Endothelial cell of umbilical vein (primary cell): Measurements from ENCODE around the gene CCDC197. TPM values are rescaled to one million over a fixed set of nuclear protein-coding genes. Genes with fewer than 3 reads are reported as not detected.

Source experiments
- BruUV-seq: library from RNA; stranded (reverse); fragments of 400-500 nt; replicated peaks from 2 replicates; lab custom pipeline; 2021; lab: Mats Ljungman, UMichigan
- CTCF ChIA-PET: fragments of 300-600, 350-600 bp; sonication (Branson Sonifier 250); formaldehyde crosslinking; loops from one replicate; lab custom pipeline; 2021; ENCODE audit warnings: antibody characterized with exemption, inconsistent platforms; lab: Charles Lee
- POLR2A ChIA-PET: fragments of 300-600, 350-600 bp; sonication (Branson Sonifier 250); formaldehyde crosslinking; loops from one replicate; lab custom pipeline; 2021; ENCODE audit warnings: antibody characterized with exemption, inconsistent platforms; lab: Charles Lee
- DNase-seq: peaks from one replicate; pipeline ENCODE4 v3.0.0-alpha.2; 2011; ENCODE audit warnings: low read depth, low spot score
- FAIRE-seq: peaks from 2 replicates; lab custom pipeline; 2011; peaks lifted over from hg19 to GRCh38; lab: Jason Lieb, UNC
- H2AFZ ChIP-seq: 2 replicates; pipeline ENCODE4 v1.6.0; 2012; ENCODE audit warnings: low read depth, low read length, control low read depth, inconsistent platforms
- H3K27ac ChIP-seq: 2 replicates; pipeline ENCODE4 v1.5.1; 2011; ENCODE audit warnings: low read depth, mild to moderate bottlenecking, control low read depth, low read length, moderate library complexity; ENCODE audit not compliant: insufficient read depth
- H3K27me3 ChIP-seq, 2 experiments: 2 replicates each; pipeline versions ENCODE4 v1.6.0 to v1.6.1; 2011; ENCODE audit warnings: low read length in 2 of 2, mixed read lengths in 1 of 2; ENCODE audit not compliant: control insufficient read depth in 2 of 2, insufficient read depth in 2 of 2
- H3K36me3 ChIP-seq, 2 experiments: 2 replicates in 1 of 2; 3 replicates in 1 of 2; pipeline ENCODE4 v1.5.1; 2011; ENCODE audit warnings: low read length in 2 of 2, mild to moderate bottlenecking in 1 of 2, moderate library complexity in 1 of 2; ENCODE audit not compliant: control insufficient read depth in 2 of 2, insufficient read depth in 2 of 2; ENCODE audit errors: extremely low read depth in 1 of 2
- H3K4me1 ChIP-seq: 3 replicates; pipeline ENCODE4 v1.5.1; 2011; ENCODE audit warnings: mild to moderate bottlenecking, low read length; ENCODE audit not compliant: control insufficient read depth, insufficient read depth; ENCODE audit errors: extremely low read depth
- H3K4me2 ChIP-seq: 2 replicates; pipeline ENCODE4 v1.6.1; 2011; ENCODE audit warnings: low read length, control low read depth, mixed read lengths; ENCODE audit not compliant: insufficient read depth
- H3K4me3 ChIP-seq, 3 experiments: fragments of 200-600 bp in 1 of 3; sonication (generic), shearing (Covaris generic) in 1 of 3; replicated peaks in 1 of 3; 2 replicates each; pipeline ENCODE4 v1.5.1; 2011 to 2016; ENCODE audit warnings: control low read depth in 3 of 3, low read length in 3 of 3, mild to moderate bottlenecking in 2 of 3, inconsistent platforms in 1 of 3, low read depth in 1 of 3, moderate library complexity in 1 of 3; ENCODE audit not compliant: insufficient read depth in 1 of 3
- H3K79me2 ChIP-seq: 2 replicates; pipeline ENCODE4 v1.6.0; 2012; ENCODE audit warnings: low read length, inconsistent platforms; ENCODE audit not compliant: control insufficient read depth, insufficient read depth
- H3K9ac ChIP-seq: replicated peaks from 2 replicates; pipeline ENCODE3; 2011; ENCODE audit warnings: low read length, control low read depth; ENCODE audit not compliant: insufficient read depth; ENCODE audit errors: extremely low read depth
- H3K9me1 ChIP-seq: replicated peaks from 3 replicates; pipeline ENCODE4 v1.6.0; 2011; ENCODE audit warnings: mild to moderate bottlenecking, low read length; ENCODE audit not compliant: control insufficient read depth, insufficient read depth; ENCODE audit errors: extremely low read depth
- H3K9me3 ChIP-seq: replicated peaks from 2 replicates; pipeline ENCODE4 v1.5.1; 2012; ENCODE audit warnings: low read length, inconsistent platforms; ENCODE audit not compliant: control insufficient read depth, insufficient read depth
- H4K20me1 ChIP-seq: replicated peaks from 2 replicates; pipeline ENCODE3; 2011; ENCODE audit warnings: mild to moderate bottlenecking, low read length; ENCODE audit not compliant: control insufficient read depth, insufficient read depth; ENCODE audit errors: extremely low read depth
- EZH2 ChIP-seq: IDR thresholded peaks from 2 replicates; pipeline ENCODE4 v1.6.1; 2012; ENCODE audit warnings: borderline replicate concordance, low read depth, mild to moderate bottlenecking, moderate library complexity, low read length, inconsistent platforms; ENCODE audit not compliant: severe bottlenecking
- FOS ChIP-seq: IDR thresholded peaks from 2 replicates; pipeline ENCODE4 v1.6.1; 2011; ENCODE audit warnings: mild to moderate bottlenecking, low read length, moderate library complexity, borderline replicate concordance; ENCODE audit not compliant: insufficient read depth
- GATA2 ChIP-seq: IDR thresholded peaks from 2 replicates; pipeline ENCODE4 v1.7.0; 2011; ENCODE audit warnings: low read depth, mild to moderate bottlenecking, moderate library complexity, mixed read lengths, low read length; ENCODE audit not compliant: insufficient read length, insufficient read depth
- JUN ChIP-seq: IDR thresholded peaks from 2 replicates; pipeline ENCODE4 v1.6.1; 2011; ENCODE audit warnings: borderline replicate concordance, low read depth; ENCODE audit not compliant: insufficient read length, insufficient read depth
- MYC ChIP-seq: IDR thresholded peaks from one replicate; pipeline ENCODE4 v1.6.1; 2011; ENCODE audit warnings: mild to moderate bottlenecking, low read depth, low read length
- POLR2A ChIP-seq: IDR thresholded peaks from 2 replicates; pipeline ENCODE4 v1.6.1; 2012; ENCODE audit warnings: low read depth, mild to moderate bottlenecking, control low read depth, low read length
- POLR2AphosphoS5 ChIP-seq: IDR thresholded peaks from 2 replicates; pipeline ENCODE4 v1.6.1; 2012; ENCODE audit warnings: low read depth, mild to moderate bottlenecking, control low read depth, low read length, moderate library complexity; ENCODE audit not compliant: insufficient read depth
- dilution Hi-C: fragments of 300-500 bp; cut with MboI; formaldehyde crosslinking; loops from one replicate; pipeline ENCODE4 v1.15.0; 2019; ENCODE audit warnings: low sequenced_read_pairs; ENCODE audit not compliant: extremely low pct_ligation_motif_present
- intact Hi-C: fragments of 100-400 bp; cut with micrococcal nuclease; formaldehyde crosslinking; loops from one replicate; pipeline ENCODE4 v1.10.0; 2022
- polyA plus RNA-seq, 4 experiments: library from polyadenylated mRNA; depleted of rRNA in 3 of 4; stranded (reverse) in 3 of 4; unstranded in 1 of 4; fragments of >200 nt; gene quantifications; 2 replicates each; pipeline versions ENCODE4 v1.2.1 to v1.2.3, GENCODE V29; 2011 to 2012; ENCODE audit warnings: missing spikeins in 1 of 4
- total RNA-seq: library from RNA; stranded (reverse); gene quantifications from 2 replicates; pipeline ENCODE4 v1.2.3, GENCODE V29; 2021
- TF ChIP-seq, protein P1 (sequence below), 2 donors: IDR thresholded peaks; 1 replicate in 1 of 2; 2 replicates in 1 of 2; pipeline ENCODE4 v1.5.1; 2011; ENCODE audit warnings: low read length in 2 of 2, mild to moderate bottlenecking in 2 of 2, moderate library complexity in 2 of 2, control low read depth in 1 of 2, inconsistent platforms in 1 of 2, low read depth in 1 of 2; ENCODE audit not compliant: insufficient read depth in 1 of 2; ENCODE audit errors: extremely low read depth in 1 of 2
- TF ChIP-seq, protein P2 (sequence below): IDR thresholded peaks from 2 replicates; pipeline ENCODE4 v1.6.1; 2011; ENCODE audit not compliant: insufficient read depth, insufficient read length

CCDC197 gene
- total and polyA plus RNA-seq, 2 donors (not counting 3 experiments of a cell fraction or from before 2014, with no cell fraction given) = not detected

DNA sequence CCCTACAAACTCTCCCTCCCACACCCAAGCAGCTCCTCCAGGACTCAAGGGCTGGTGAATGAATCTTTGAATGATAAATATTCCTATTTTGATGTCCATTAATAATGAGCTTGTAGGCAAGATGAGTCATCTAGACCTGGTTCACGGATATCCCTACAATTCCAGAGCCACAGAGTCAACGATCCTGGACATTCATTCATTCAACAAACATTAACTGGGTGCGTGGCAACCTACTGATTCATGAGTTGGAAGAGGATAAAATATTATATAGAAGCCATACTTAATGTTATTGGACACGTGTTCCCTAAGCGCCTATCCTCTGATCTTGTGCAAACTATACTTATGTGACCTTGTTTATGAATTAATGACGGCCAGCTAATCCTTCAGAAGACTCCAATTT, 28.6 kb downstream of the CCDC197 start:
- FAIRE-seq = no peak
- Histone ChIP-seq H3K4me1 (peaks cover 10% of the 10 kb centered on the region), H3K36me3 (no peaks in the 10 kb centered on the region), H2AFZ (no peak overlapping the region), H3K9me1 (no peaks in the 10 kb centered on the region), H3K9ac (no peak overlapping the region), H3K4me3 (no peak overlapping the region), H3K27ac (no peak overlapping the region), H3K4me2 (peak overlapping the region; percentile 8), H3K27me3 (peaks cover 0 to 4% of the 10 kb centered on the region in 2 experiments), H3K79me2 (no peaks in the 10 kb centered on the region), H4K20me1 (no peaks in the 10 kb centered on the region), H3K9me3 (no peaks in the 10 kb centered on the region)
- dilution Hi-C loops (no loop called here), intact Hi-C loops (loop anchor here (1.0 to 2.0 kb wide), 2 partner anchors 155 to 818 kb away; partner anchors contain the start of genes GON7 and UBR7)
- POLR2A ChIA-PET = no interaction called here
- no peak for TF ChIP-seq FOS
- TF ChIP-seq MYC = no peak
- TF ChIP-seq, protein P1, sequence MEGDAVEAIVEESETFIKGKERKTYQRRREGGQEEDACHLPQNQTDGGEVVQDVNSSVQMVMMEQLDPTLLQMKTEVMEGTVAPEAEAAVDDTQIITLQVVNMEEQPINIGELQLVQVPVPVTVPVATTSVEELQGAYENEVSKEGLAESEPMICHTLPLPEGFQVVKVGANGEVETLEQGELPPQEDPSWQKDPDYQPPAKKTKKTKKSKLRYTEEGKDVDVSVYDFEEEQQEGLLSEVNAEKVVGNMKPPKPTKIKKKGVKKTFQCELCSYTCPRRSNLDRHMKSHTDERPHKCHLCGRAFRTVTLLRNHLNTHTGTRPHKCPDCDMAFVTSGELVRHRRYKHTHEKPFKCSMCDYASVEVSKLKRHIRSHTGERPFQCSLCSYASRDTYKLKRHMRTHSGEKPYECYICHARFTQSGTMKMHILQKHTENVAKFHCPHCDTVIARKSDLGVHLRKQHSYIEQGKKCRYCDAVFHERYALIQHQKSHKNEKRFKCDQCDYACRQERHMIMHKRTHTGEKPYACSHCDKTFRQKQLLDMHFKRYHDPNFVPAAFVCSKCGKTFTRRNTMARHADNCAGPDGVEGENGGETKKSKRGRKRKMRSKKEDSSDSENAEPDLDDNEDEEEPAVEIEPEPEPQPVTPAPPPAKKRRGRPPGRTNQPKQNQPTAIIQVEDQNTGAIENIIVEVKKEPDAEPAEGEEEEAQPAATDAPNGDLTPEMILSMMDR (IDR thresholded peaks at IDR 0.05; ENCODE audit: extremely low read depth in 1 of 2, insufficient read depth in 1 of 2, low read depth in 1 of 2, low read length in 2 of 2) = no peak
- TF ChIP-seq POLR2AphosphoS5 = no peak
- no peak for TF ChIP-seq EZH2
- TF ChIP-seq, protein P2, sequence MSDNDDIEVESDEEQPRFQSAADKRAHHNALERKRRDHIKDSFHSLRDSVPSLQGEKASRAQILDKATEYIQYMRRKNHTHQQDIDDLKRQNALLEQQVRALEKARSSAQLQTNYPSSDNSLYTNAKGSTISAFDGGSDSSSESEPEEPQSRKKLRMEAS = no peak
- TF ChIP-seq GATA2 = no peak
- TF ChIP-seq POLR2A = no peak
- TF ChIP-seq JUN = no peak
- DNase-seq = no peak
- CTCF ChIA-PET = interaction anchor here (1.0 to 2.5 kb wide), 4 partner anchors 10 to 111 kb away, joined by 4 to 16 read pairs (median 12); no protein-coding TSS in a partner anchor
- no TSS peak for BruUV-seq
